Right hindlimb (tissue), 1 donor: ENCODE results near the gene APBB1IP.

Experiments used
- DNase-seq: peaks from one replicate; pipeline ENCODE4 v3.0.0-alpha.2; 2018

The APBB1IP gene

DNA sequence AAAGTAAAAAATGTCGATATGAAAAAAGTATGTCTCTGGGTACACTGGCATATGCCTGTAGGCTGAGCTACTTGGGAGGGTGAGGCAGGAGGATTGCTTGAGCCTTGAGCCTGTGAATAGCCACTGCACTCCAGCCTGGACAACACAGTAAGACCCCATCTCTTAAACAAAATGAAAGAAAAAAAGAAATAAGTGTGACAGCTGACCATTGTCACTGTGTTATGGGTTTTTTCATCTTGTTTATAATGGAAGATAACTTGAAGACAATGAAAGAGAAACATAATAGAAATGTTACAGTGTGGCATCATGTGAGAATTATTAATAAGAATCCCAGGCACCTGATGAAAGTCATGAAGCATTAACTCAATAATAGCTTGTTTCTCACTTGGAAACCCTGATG lies 75.0 kb downstream of the APBB1IP start:
- no peak for DNase-seq

DNA sequence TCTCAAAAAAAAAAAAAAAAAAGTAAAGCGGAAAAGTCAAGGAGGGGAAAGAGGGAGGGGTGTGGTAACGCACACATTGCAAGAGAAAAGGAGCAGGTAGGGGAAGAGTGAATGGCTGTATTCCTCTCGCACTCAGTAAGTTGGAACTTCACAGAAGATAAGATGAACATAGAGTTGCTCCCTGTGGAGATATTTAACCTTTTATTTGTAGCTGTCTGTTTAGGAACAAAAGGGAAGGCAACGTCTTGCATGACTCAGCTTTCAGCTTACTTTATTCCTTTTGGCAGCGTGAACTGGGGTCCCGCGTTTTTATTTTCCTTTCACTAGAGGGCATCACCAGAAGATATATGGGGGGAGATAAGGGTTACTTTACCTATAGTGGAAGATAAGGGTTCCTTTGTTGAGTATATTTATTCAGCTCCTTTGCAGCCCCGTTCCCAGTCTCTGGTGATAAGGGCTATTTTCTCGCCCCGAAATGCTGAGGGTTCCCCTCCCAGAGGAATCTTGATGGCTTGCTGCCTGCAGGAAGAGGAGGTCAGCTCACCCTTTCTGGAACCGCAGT lies 78.5 kb downstream of the APBB1IP start:
- DNase-seq, result no peak

DNA sequence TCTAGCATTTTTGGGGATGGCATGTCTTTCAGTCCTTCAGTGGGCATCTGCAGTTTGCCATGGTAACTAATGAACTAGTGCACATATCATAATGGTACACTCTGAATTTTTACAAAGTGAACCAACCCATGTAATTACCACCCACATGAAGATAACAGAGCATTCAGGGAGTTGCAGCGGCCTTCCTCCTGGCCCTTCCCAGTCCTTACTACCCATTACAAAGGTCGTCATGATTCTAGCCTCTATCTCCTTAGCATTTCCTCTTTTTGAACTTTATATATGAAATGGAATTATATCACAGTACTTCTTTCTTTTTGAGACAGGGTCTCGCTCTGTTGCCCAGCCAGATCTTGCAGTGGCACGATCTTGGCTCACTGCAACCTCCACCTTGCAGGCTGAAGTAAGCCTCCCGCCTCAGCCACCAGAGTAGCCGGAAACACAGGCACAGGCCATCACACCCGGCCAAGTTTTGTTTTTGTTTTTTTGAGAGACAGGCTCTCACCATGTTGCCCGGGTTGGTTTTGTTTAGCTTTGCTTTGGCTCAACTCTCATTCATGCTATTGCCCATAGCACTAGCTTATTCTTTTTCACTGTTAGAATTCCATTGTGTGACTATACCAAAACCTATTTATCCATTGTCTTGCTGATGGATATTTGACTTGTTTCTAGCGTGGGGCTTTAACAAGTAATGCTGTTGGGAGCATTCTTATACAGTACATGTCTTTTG lies 79.2 kb downstream of the APBB1IP start:
- DNase-seq, result no peak

DNA sequence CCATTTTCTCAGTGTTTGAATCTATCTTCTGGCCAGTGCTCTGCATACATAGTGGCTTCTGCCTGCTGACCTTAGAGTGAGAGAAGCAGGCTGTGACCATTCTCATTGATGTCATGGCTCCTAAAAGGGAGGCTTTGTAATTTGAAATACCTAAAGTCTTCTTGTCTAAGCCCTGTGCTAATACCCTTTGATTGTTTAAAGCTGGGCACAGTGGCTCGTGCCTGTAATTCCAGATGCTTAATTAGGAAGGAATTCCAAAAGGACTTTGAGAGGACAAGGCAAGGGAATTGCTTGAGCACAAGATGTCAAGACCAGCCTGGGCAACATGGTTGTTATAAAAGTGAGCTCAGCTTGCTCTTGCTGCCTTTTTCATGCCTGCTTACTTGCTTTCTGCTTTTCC lies 81.7 kb downstream of the APBB1IP start:
- DNase-seq, result no peak

DNA sequence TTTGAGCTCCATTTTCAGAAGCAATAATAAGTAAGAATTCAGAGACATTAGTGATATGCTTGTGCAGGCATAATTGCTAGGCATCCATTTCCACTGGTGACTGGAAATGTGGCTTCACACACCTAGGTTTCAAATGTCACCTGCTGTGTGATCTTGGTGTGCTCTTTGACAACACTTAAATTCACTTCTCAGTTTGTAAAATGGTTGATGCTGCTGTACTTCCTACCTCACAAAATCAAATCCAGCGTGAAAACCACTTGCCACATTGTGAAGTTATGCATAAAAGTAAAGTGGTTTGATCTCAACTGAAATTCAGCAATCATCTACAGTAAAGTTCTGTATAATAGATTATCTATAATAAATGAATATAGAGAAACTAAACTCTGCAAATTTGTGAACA lies 82.4 kb downstream of the APBB1IP start:
- no peak for DNase-seq

DNA sequence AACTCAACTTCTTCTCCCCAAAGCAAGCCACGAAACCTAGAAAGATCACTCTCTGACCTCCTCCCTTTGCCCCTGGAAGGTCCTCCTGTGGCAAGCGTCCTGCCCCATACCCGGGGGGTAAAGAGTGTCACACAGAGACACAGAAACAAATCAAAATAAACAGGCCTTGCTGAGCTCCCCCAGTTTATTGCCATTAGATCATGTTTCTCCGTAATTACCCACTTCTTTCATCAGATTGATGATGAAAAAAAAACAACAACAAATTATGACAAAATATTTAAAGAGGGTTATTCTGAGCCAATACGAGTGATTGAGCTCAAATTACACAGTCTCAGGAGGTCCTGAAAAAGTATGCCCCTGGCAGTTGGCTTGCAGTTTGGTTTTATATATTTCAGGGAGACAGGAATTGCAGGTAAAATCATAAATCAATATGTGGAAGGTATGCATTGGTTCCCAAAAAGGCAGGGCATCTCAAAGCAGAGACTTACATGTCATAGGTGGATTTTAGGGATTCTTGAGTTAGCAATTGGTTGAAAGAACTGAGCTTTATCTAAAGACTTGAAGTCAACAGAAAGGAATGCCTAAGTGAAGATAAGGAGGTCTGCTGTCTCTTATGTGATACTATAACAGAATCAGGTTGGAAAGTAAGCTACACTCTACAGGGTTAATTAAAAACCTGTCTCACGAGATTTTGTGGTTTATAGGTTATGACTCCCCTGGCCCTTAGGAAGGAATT lies 86.2 kb downstream of the APBB1IP start:
- no peak for DNase-seq

DNA sequence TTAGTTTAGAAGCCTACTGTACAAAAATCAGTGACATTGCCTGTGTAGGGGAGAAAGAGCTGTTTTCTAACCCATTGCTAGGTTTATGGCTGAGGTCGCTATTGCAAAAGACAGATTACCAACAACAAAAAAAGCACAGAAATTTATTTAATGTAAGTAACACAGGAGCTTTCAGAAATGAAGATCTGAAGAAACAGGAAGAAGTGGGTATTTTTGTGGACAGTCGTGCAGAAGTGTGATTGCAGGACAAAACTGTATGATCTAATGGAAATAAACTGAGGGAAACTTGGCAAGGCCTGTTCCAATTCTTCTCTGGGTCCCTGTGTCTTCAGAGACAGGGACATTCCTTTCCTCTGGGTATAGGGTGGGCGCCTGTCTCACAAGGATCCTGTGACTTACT lies 87.4 kb downstream of the APBB1IP start:
- no peak for DNase-seq

DNA sequence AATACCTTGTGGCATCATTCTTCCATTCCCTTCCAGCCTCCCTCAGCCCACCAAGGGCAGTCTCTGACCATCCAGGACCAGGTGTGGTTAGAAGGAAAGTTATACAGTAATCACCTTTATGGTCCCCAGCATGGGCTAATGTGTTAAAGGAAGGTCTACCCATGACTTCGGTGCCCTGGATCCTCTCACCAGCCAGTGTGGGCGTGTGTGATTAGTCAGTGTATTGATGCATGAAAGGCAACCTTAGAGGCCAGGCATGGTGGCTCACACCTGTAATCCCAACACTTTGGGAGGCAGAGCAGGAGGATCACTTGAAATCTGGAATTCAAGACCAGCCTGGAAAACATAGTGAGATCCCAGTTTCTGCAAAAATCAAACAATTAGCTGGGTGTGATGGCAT lies 88.9 kb downstream of the APBB1IP start:
- no peak for DNase-seq

DNA sequence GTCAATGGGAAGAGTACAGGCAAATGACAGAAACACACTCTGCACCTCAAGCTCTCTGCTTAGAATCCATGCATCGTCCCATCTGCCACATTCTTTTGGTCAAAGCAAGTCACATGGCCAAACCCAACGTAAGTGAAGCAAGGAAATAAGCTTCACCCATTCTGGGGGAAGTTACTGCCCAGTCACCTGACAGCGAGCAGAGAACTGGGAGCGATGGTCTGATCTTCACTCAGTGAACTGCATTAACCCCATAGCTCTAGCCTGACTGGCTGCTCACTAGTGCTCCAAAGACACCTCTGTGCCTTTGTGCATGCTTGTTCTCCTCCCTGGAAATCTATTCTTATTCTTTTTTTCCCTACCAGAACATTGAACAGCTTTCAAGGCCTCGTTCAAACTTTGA lies 89.9 kb downstream of the APBB1IP start:
- DNase-seq, result no peak

DNA sequence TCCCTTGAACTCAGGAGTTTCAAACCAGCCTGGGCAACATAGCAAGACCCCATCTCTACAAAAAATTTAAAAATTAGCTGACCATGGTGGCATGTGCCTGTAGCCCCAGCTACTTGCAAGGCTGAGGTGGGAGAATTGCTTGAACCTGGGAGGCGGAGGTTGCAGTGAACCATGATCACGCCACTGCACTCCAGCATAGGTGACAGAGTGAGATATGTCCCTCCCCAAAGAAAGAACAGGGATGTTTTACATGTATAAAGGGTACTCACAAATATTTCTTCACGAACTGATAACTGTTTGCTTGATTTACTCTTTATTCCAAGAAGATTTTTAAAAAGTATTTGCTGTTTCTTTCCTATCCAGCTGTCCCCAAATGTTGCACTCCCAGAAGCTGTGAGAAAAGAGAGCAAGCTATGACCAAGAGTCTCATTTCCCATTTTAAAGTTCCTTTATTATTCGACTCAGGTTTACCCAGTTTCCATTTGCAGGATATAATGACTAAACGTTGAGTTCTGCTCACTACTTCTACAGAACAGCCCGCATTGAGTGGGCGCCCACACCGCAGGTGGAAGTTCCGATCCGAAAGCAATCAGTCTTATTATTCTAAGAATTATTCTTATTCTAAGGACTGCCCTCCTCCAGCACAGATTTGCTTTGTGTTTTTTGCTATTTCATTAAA lies 90.7 kb downstream of the APBB1IP start:
- DNase-seq, result no peak

DNA sequence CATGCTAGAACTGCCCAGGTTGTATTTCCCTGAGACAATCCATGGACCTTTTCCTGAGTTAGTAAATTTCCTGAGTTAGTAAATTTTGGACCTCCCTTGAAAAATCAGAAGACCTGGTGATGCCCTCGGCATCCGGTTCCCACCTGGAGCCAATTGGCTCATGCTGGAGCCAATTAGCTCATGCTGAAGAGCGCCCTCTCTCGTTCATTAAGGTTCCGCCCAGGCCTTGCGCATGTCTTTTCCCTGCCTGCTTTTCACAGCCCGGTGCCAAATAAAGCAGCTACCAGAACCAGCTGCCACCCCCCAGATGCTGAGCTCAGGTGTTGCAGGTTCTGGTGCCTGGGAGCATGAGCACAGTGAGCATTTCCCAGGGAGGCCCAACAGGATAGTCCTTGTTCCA lies 96.2 kb downstream of the APBB1IP start:
- no peak for DNase-seq

DNA sequence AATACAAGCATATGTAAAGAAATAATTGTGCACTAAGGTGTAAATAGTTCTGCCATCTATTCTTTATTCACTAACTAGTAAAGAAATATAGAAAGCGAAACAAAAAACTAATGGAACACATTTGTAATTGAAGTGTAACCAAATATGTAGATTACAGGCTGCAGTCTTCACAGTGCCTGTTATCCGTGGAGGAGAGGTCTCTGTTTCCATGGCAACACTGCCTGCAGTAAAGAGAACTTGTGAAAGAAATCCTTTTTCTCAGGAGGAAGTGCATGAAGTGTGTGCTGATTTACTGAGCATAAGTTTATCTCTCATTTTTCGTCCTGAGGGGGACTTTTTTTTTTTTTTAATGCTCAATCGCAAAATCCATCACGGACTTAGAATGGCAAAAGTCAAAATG lies 102.5 kb downstream of the APBB1IP start:
- no peak for DNase-seq

DNA sequence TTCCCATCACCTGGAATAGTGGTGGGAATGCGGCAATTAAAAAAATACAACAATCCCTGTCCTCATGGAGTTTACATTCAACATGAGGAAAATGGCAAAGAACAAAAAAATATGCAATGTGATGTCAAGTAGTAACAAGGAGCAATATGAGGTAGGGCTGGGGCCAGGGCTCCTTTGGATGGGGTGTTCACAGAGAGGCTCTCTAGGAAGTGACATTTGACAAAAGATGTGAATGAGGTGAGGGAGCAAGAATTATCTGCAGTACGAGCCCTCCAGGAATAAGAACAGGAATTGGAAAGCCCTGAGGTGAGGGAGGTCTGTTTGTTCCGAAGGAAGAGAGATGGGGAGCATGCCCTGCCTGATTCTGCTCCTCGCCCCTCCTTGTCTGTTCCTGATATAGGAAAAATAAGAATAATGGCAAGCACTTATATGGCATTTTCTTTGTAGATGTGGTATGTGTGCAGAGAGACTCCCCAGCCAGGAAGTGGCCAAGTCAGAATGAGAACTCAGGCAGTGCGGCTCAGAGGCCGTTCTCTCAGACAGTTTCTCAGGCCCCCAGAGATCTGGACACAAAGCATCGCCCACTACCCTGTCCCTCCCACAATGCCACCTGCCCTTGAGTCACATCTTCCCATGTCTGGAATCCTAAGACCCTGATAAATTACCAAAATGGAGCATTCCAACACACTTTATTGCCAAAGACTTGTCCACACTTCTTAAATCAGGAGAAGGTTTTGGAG lies 105.6 kb downstream of the APBB1IP start:
- no peak for DNase-seq

DNA sequence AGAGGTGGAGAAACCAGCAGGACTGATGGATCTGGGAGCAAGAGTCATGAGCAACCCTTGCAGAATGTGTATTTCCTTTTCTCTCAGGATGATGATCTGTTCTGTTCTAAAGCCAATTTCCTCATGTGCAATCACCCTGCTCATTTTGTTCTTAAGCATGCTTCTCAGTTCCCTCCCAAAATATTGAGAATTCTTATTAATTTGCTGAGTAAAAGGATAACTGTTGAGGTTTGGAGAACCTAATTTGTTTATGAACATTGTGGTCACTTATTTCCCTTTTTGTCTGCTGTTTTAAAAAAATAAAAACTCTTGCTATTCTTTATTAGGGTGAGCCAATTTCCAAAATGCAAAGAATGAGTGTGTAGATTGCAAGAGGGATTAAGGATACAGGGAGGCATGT lies 106.8 kb downstream of the APBB1IP start:
- DNase-seq, result no peak

DNA sequence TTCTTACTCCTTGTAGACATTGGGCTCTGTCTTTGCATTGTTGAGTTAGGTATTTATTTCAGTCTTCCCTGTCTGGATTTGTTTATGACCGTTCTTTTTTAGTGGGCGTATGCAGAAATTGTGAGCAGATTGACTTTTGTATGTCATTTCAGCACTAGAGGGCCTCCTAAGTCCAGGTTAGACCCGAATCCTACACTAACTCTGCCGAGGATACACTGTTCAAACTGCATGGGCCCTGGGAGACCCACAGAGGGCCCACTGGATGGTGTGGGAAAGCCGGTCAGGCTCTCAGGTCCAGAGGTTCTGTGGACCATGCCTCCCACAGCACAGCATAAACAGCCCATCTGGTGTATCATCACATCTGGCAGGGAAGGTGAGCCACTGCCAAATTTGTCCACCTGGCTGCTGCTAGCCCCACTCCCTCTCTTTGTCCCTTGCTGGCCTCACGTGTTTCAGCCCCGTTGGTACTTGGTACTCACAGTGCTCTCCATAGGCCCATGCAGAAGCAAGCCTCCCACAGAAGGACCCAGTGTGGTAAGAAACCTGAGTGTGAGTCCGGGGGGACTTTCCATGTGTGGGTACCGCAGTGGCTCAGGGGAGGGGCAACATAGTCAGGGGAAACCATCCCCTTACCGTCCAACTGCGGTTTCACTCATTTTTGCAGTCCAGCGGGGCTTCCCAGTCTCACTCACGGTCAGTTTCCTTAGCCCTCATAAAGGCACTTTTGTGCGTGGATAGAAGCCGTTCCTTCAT lies 112.8 kb downstream of the APBB1IP start:
- DNase-seq, result no peak

DNA sequence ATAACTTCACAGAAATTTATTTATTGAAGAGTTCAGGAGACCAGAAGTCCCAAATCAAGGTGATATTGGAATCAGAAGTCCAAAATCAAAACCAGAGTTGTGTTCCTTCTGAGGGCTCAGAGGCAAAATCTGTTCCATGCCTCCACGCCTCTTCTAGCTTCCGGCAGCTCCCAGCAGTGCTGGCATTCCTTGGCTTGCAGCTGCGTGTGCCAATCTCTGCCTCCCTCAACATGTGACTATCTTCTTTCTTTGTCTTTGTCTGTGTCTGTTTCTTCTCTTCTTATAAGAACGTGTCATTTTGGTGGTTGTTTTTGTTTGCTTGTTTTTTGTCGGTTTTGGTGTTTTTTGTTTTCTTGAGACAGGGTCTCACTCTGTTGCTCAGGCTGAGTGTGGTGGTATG lies 116.1 kb downstream of the APBB1IP start:
- no peak for DNase-seq

DNA sequence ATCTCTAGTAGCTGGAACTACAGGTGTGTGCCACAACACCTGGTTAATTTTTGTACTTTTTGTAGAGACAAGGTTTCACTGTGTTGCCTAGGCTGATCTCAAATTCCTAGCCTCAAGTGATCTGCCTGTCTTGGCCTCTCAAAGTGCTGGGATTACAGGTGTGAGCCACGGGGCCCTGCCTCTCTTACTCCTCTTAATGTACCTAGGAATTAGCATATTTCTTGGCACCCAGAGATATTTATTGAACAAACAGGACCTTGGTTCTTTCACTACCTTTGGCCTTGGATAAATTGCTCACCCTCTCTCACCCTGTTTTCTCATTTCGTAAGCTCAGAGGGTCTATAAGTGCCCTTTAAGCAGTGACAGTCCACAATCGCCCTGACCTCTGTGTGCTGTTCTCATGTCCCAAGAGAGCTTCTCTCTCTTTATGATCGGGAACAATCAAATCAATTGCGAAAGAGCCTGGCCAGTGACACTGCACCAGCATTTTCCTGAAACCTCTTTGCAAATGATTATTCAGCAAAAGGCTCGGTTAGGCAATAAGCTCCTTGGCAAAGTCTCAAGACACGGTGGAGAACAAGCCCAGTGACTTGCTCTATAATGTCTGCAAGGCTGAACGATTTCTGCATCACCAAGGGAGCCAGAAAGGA lies 117.7 kb downstream of the APBB1IP start:
- DNase-seq, result peak; percentile 41

DNA sequence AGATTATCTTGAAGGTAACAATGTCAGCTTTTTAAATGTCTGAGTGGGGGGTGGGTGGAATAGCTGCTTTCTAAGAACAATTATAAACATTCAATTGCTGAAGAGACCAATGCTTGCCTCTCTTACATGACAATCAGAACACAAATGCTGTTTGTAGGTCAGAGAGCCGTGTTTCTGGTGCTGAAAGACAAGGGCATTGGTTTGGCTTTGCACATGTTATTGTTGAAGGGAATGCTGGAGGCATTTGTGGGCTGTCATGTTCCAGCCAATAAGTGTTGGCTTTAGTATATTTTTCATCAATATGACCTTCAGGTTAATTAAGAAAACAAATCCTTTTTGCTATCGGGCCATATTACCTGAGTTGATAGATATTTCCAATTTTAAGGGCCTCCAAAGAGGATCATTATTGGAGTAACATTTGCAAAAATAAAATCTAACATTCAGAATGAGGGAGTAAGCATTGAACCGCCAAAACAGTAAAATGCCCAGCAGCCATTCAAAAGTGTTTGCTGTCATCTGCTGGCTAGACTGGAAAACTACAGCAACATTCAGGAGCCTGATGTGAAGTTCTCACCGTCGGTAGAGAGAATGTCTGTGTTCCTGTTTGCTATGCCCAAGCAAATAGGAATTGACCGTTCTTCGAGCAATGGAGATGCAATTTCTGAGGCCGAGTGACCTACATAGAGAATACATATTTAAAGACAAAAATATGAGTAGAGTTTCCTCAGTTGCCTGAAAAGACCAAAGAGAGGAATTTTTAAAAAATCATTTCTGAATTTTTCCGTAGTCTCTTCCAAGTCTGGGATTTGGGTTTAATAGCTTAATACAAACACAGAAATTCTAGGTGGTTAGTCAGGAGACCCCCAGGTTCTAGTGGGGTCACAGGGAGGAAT lies 118.9 kb downstream of the APBB1IP start:
- peak; percentile 41 for DNase-seq

DNA sequence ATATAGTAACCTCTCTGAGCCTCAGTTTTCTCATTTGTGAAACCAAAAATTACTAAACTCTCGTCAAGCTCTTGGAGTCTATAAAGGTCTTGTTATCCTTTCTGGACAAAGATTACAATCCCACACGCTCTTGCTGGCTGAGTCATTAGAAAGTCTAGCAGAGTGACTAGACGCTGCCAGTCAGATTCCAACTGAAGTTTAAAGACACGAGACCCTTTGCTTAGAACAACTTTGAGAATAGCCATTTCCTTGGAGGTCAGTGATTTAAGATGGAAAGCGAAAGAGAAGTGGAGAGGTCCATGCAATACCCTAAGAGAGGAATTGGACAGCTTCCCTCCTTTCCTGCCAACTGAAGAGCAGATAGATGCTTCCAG lies 119.5 kb downstream of the APBB1IP start:
- DNase-seq, result no peak

DNA sequence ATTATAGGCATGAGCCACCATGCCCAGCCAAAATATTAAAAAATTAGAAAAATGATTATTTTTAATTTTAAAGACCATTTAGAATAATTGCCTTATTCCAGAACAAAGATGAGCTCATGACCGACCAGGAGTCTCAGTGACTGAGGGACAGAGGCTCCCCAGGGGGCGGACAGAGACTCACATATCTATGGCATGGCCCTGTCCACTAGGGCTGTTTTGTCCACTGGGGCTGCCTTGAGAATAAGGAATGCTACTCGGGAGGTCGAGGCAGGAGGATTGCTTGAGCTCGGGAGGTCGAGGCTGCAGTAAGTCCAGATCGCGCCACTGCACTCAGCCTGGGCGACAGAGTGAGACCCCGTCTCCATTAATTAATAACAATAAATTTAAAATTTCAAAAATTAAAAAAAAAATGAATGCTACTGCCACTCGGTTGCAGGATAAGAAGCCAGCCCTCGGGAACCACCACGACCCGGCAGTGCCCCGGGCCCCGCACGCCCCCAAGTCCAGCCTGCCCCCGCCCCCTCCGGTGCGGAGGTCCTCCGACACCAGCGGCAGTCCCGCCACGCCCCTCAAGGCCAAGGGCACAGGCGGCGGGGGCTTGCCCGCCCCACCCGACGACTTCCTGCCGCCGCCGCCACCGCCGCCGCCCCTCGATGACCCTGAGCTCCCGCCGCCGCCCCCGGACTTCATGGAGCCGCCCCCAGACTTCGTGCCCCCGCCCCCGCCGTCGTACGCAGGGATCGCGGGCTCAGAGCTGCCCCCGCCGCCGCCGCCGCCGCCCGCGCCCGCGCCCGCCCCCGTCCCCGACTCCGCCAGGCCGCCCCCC lies 128.6 kb downstream of the APBB1IP start:
- DNase-seq, result peak; percentile 42
